Caco-2 (cell line): ENCODE results near the gene PARD3. TPM values are rescaled to one million over a fixed set of nuclear protein-coding genes. Genes with fewer than 3 reads are reported as not detected.

Source experiments
- BruUV-seq: library from RNA; stranded (reverse); fragments of 400-500 nt; replicated peaks from 2 replicates; lab custom pipeline; 2021; lab: Mats Ljungman, UMichigan
- CTCF ChIA-PET: fragments of 300-600 bp; sonication (Branson Sonifier 250); formaldehyde crosslinking; loops from one replicate; lab custom pipeline; 2022; ENCODE audit warnings: antibody characterized with exemption; lab: Charles Lee
- POLR2A ChIA-PET: fragments of 300-600 bp; sonication (Branson Sonifier 250); formaldehyde crosslinking; loops from one replicate; lab custom pipeline; 2022; ENCODE audit warnings: antibody characterized with exemption; lab: Charles Lee
- DNase-seq, 2 experiments: peaks; one replicate each; pipeline versions ENCODE4 v3.0.0 to v3.0.0-alpha.2; 2020 to 2022
- H3K27me3 ChIP-seq: replicated peaks from 2 replicates; pipeline ENCODE4 v1.6.0; 2011; ENCODE audit warnings: low read length; ENCODE audit not compliant: control insufficient read depth, insufficient read depth
- H3K36me3 ChIP-seq: 2 replicates; pipeline ENCODE4 v1.5.1; 2011; ENCODE audit warnings: low read length; ENCODE audit not compliant: control insufficient read depth, insufficient read depth
- H3K4me1 ChIP-seq: fragments of 250-450 bp; sonication (Bioruptor Pico); 2 replicates; pipeline ENCODE4 v1.5.1; 2020; ENCODE audit warnings: mild to moderate bottlenecking
- H3K4me3 ChIP-seq: 2 replicates; pipeline ENCODE4 v1.5.1; 2011; ENCODE audit warnings: low read depth, mild to moderate bottlenecking, control low read depth, low read length
- H3K9me3 ChIP-seq: fragments of 250-450 bp; sonication (Bioruptor Pico); 2 replicates; pipeline ENCODE4 v1.5.1; 2020; ENCODE audit warnings: mild to moderate bottlenecking, moderate library complexity
- H3K27ac Mint-ChIP-seq: one replicate; pipeline ENCODE4 v1.8.0; 2022; ENCODE audit warnings: mixed read lengths; ENCODE audit not compliant: unreplicated experiment
- H3K27me3 Mint-ChIP-seq: one replicate; pipeline ENCODE4 v1.8.0; 2022; ENCODE audit warnings: mixed read lengths; ENCODE audit not compliant: insufficient read depth, unreplicated experiment
- H3K36me3 Mint-ChIP-seq: one replicate; pipeline ENCODE4 v1.8.0; 2022; ENCODE audit warnings: mild to moderate bottlenecking, mixed read lengths; ENCODE audit not compliant: insufficient read depth, unreplicated experiment
- H3K4me1 Mint-ChIP-seq: one replicate; pipeline ENCODE4 v1.8.0; 2022; ENCODE audit warnings: low read depth, mixed read lengths; ENCODE audit not compliant: unreplicated experiment
- H3K4me3 Mint-ChIP-seq: one replicate; pipeline ENCODE4 v1.8.0; 2022; ENCODE audit warnings: mild to moderate bottlenecking, moderate library complexity, mixed read lengths; ENCODE audit not compliant: unreplicated experiment
- H3K9me3 Mint-ChIP-seq: one replicate; pipeline ENCODE4 v1.8.0; 2022; ENCODE audit warnings: mixed read lengths; ENCODE audit not compliant: unreplicated experiment
- CTCF ChIP-seq, 2 experiments: fragments of 200-600 bp in 1 of 2; IDR thresholded peaks; 1 replicate in 1 of 2; 2 replicates in 1 of 2; pipeline versions ENCODE4 v1.5.1 to v1.8.0; 2011 to 2022; ENCODE audit warnings: antibody characterized with exemption in 1 of 2, control low read depth in 1 of 2, inconsistent platforms in 1 of 2, low read depth in 1 of 2, low read length in 1 of 2, mild to moderate bottlenecking in 1 of 2, moderate library complexity in 1 of 2; ENCODE audit not compliant: insufficient read depth in 1 of 2, severe bottlenecking in 1 of 2, unreplicated experiment in 1 of 2
- intact Hi-C: fragments of 100-400 bp; cut with micrococcal nuclease; formaldehyde crosslinking; loops from one replicate; pipeline ENCODE4 v1.10.0; 2022; ENCODE audit not compliant: unreplicated experiment
- total RNA-seq: library from RNA; stranded (reverse); gene quantifications from 2 replicates; pipeline ENCODE4 v1.2.3, GENCODE V29; 2022

The PARD3 gene
- total RNA-seq, 1 experiment from 2014 or later: 80.7 TPM

DNA sequence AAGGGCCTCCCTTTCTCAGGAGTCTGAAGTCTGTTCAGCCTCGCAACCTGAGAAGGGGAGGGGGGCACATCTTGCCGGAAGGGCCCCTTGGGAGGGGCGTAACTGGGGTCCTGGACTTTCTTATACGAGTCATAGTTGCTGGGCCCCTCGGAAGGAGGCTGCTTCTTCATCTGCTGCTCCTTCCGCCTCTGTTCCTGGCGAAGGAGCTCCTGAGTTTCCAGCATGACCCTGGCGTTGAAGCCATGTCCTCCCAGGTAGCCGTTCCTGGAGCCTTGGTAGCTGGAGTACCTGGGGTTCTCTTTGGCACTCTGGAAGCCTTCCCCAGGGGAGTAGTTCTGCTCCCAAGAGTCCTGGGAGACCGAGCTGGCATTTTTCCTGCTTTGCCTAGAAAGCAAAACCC lies 703.9 kb downstream of the PARD3 start:
- H3K27ac Mint-ChIP-seq: no peak overlapping the region
- Histone ChIP-seq H3K4me1 (no peaks in the 10 kb centered on the region), H3K9me3 (no peaks in the 10 kb centered on the region), H3K36me3 (no peaks in the 10 kb centered on the region), H3K27me3 (no peaks in the 10 kb centered on the region), H3K4me3 (no peak overlapping the region)
- peaks cover 1% of the 10 kb centered on the region for H3K4me1 Mint-ChIP-seq
- H3K27me3 Mint-ChIP-seq: no peaks in the 10 kb centered on the region
- ChIA-PET POLR2A (no interaction called here), CTCF (no interaction called here)
- H3K4me3 Mint-ChIP-seq: no peak overlapping the region
- no peaks in the 10 kb centered on the region for H3K9me3 Mint-ChIP-seq
- DNase-seq: no peak
- no peaks in the 10 kb centered on the region for H3K36me3 Mint-ChIP-seq
- intact Hi-C loops: no loop called here
- TF ChIP-seq CTCF (IDR thresholded peaks at IDR 0.05; ENCODE audit: insufficient read depth in 1 of 2, low read depth in 1 of 2, low read length in 1 of 2, severe bottlenecking in 1 of 2, unreplicated experiment in 1 of 2): no peak
- BruUV-seq: no TSS peak

GRCh38 chr10:34109952-34110702 lies 705.0 kb downstream of the PARD3 start:
- Mint-ChIP-seq H3K4me1 (no peaks in the 10 kb centered on the region), H3K9me3 (no peaks in the 10 kb centered on the region), H3K4me3 (no peak overlapping the region), H3K27me3 (no peaks in the 10 kb centered on the region), H3K27ac (no peak overlapping the region), H3K36me3 (no peaks in the 10 kb centered on the region)
- Histone ChIP-seq H3K4me3 (no peak overlapping the region), H3K4me1 (no peaks in the 10 kb centered on the region), H3K36me3 (no peaks in the 10 kb centered on the region), H3K9me3 (no peaks in the 10 kb centered on the region), H3K27me3 (no peaks in the 10 kb centered on the region)
- POLR2A ChIA-PET: no interaction called here
- TF ChIP-seq CTCF (IDR thresholded peaks at IDR 0.05; ENCODE audit: insufficient read depth in 1 of 2, low read depth in 1 of 2, low read length in 1 of 2, severe bottlenecking in 1 of 2, unreplicated experiment in 1 of 2): no peak
- intact Hi-C loops: no loop called here
- DNase-seq: no peak
- CTCF ChIA-PET: no interaction called here
- BruUV-seq: no TSS peak

DNA sequence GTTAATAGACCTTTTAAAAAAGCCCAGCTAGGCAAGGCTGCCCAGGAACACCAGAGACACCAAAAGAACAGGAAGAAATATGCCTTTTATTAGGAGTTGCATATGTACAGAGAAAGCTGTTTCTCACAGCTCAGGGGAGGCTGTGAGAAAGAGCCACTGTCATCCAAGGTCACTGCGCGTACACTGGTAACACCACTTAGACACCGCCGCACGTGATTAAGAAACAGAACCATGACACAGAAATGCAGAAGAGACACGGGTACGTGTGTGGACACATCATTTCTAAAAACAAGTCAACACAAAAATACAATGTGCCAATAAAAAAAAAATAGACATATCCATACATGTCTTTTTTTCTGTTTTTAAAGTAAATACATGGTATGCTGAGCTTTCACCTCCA lies 705.6 kb downstream of the PARD3 start:
- POLR2A ChIA-PET: no interaction called here
- H3K4me3 Mint-ChIP-seq: no peak overlapping the region
- Histone ChIP-seq H3K9me3 (no peaks in the 10 kb centered on the region), H3K36me3 (no peaks in the 10 kb centered on the region), H3K4me1 (no peaks in the 10 kb centered on the region), H3K4me3 (no peak overlapping the region), H3K27me3 (no peaks in the 10 kb centered on the region)
- intact Hi-C loops: no loop called here
- no TSS peak for BruUV-seq
- H3K27me3 Mint-ChIP-seq: no peaks in the 10 kb centered on the region
- no peaks in the 10 kb centered on the region for H3K9me3 Mint-ChIP-seq
- H3K27ac Mint-ChIP-seq: no peak overlapping the region
- CTCF ChIA-PET: no interaction called here
- H3K4me1 Mint-ChIP-seq: no peaks in the 10 kb centered on the region
- no peaks in the 10 kb centered on the region for H3K36me3 Mint-ChIP-seq
- TF ChIP-seq CTCF (IDR thresholded peaks at IDR 0.05; ENCODE audit: insufficient read depth in 1 of 2, low read depth in 1 of 2, low read length in 1 of 2, severe bottlenecking in 1 of 2, unreplicated experiment in 1 of 2): no peak
- DNase-seq: no peak
